HG03457 (cell line): Measurements from ENCODE around the gene CEP128.

Source experiments
- ATAC-seq: cut with Tn5 transposase; IDR thresholded peaks from one replicate; pipeline ENCODE4 v1.9.1; 2021; ENCODE audit warnings: moderate number of reproducible peaks; ENCODE audit not compliant: unreplicated experiment

The CEP128 gene

GRCh38 chr14:80624581-80624980, 317.0 kb downstream of the CEP128 start:
- ATAC-seq = no peak

DNA sequence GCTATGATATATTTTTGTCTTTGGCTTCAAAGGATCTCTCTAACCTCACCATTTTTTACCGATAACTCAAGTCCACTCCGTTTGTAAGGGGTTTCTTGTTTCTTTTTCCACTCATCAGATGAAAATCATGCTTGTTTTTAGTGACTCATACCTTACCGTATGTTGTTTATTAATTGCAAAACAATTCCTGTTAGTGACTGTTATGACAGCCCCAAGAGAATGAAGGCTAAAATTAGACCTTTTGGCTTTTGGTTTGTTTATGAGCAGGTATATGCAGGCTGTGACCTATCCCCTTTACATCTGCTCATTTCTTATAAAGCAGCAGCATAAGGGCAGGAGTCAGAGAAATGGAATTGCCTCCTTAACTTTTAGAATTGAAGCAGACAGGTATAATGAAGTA, 319.8 kb downstream of the CEP128 start:
- no peak for ATAC-seq

GRCh38 chr14:80620434-80620833, 321.1 kb downstream of the CEP128 start:
- ATAC-seq = no peak

GRCh38 chr14:80618751-80619329, 322.7 kb downstream of the CEP128 start:
- no peak for ATAC-seq

DNA sequence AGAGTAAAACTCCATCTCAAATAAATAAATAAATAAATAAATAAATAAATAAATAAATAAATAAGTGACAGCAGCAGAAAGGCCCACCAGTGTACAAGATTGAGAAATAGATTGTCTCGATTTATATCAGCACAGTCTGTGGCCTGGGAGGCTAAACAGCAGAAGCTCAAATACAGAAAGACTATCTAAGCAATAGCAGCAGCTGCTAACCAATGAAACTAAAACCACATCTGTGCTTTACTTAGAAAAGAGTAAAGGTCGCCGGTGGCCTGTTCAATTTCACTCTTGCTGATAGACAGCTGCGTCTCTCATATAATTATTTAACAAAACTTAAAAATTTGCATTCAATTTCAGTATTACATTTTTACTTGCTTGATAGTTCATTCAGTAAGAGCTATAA, 325.7 kb downstream of the CEP128 start:
- ATAC-seq = peak; percentile 65

DNA sequence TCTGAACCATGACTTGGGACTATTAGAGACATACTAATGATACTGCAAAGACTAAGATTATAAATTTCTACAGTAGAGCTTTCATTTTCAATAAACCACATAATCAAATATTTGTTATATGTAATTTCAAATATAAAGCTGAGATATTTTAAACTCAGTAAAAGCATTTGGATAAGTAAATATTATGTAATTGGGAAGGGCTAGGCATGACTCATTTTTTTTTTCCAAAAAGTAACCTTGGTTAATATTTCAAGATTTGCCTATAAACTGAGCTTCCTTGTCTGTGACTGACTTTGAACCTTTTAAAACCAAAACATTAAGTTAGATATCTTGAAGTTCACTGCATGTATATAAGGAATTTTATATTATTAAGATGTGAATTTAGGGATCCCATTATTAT, 332.5 kb downstream of the CEP128 start:
- no peak for ATAC-seq

DNA sequence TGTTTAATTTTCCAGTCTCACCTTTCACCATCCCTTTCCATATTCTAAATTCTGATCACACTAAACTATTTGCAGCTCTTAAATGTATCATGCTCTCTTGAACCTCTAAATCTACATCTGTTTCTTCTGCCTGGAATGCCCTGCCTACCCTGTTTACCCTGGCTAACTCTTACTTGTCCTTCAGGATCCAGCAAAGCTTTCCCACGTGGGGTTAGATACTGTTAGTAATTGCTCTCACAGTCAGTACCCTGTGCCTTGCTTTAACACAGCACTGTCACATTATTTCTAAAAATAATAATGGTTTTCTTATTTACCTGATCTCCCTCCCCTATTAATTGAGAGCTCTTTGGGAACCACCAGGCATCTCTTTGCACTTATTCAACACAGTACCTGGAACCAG, 333.0 kb downstream of the CEP128 start:
- ATAC-seq = no peak

GRCh38 chr14:80607430-80608190, 333.9 kb downstream of the CEP128 start:
- ATAC-seq = no peak

DNA sequence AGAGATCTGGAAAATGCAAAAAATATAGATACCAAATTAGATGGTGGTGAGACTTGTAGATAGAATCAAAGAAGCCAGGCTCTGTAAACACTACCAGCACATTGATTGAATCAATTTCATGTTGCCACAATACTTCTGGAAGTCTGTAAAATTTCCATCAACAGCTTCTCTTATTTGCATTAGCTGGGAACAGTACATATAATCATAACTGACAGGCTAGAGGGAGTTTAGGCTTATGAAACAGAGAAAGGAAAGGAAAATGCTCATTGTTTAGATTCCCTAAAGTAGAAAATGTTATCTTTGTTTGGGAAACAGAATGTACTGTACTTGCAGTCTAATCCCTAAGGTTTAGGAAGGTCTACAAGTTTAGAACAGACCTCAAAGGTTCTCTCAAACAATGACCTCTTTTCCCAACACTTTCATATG, 335.2 kb downstream of the CEP128 start:
- no peak for ATAC-seq

- ATAC-seq = no peak
Measured at GRCh38 chr14:80605536-80605935, 336.0 kb downstream of the CEP128 start.

DNA sequence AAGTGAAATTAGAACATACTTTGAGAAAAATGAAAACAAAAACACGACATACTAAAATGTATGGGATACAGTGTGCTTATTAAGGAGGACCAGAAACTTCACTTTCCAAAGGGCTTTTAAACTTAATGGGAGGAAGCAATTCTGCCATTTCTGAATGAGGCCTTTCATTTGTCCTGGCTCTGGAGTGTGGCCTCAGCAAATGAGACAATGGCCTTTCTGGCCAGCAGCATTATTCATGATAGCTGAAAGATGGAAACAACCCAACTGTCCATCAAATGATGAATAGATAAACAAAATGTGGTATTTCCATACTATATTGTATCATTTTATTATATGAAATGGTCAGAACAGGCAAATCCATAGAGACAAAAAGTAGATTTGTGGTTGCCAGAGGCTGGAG, 338.6 kb downstream of the CEP128 start:
- no peak for ATAC-seq

DNA sequence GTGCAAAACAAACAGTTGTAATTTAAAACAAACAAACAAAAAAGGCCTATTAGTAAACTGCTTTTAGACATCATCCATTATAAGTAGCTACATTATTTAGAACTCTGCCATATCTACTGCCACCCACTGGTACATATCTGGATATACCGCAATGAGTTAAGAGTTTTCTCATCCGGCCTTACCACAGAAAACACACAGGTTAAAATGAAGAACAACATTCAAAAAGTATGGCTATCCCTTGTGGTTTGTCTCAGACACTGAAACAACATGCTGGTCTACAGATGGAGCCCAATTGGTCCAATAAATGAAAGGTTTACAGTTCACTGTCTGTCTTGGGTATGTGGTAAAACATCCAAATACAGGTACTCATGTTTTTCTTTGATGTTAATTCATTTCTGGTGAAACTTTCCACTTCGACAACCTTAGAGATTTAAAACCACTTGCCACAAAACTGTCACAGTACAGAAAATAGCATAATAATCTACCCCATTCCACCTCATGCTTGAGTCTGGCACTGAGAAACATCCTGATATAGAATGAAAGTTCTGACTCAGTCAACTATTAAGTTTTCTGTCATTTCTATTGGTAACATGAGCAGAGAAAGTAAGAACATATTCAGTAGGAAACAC, 354.3 kb downstream of the CEP128 start:
- peak; percentile 97 for ATAC-seq

DNA sequence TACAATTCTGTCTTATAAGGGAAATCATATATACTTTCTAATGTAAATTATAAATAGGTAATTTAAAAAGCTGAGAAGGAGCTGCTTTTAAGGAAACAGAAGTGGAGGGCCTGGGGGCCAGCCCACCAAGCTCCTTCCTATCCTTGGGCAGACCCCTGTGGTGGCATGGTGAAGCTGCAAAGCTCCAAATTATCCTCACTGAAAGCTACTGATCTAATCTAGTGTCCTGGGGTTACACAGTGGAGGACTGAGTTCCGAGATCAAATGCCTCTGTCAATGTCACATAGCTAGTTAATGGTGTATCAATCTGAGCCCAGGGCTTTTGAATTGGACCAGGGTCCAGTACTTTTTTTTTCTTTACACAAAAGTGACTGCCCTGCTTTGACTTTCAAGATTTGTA, 355.4 kb downstream of the CEP128 start:
- no peak for ATAC-seq

DNA sequence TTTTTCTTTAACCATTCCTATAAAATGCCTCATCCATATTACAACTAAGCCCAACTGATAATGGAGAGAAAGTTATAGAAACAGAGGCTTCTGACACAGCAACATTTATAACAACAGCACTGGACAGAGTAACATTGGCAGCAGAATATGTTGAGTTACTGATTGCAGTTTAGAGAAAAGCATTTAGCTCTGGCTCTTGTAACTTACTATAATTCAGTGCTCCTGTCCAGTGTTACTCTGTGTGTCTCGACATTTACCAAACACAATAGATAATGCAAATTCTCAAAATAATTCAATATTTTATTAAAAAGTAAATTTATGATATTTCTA, 356.1 kb downstream of the CEP128 start:
- no peak for ATAC-seq

DNA sequence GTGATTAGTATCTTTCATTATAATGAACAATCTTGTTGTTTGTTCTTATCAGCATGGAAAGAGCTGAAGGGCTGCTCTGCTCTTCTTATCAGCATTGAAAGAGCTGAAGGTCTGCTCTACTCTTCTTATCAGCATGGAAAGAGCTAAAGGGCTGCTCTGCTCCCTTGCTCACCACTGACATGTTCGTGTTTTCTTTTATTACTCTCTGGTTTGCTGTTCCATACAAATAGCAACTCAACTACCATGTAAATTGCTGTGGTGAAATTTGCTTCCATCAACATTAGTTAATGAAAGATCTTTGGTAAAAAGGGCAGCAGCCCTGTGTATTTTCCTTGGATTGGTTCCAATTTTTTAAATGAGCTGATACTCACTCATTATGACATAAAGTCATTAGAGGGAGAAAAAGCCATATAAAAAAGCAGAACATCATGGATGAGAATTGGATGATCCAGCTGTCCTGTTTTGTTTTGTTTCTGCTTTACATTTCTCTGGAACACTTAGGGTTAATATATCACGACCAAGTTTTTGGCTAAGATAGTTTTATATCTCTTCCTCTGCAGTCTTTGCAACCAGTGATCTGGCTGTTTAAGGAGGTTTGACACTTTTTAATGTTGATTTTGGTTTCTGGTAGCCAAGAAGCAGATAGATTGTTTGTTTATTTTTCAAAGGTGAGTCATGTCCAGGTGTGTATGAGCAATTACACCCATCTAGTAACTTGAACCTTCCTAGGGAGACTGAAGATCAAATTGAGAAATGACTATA, 356.6 kb downstream of the CEP128 start:
- no peak for ATAC-seq

DNA sequence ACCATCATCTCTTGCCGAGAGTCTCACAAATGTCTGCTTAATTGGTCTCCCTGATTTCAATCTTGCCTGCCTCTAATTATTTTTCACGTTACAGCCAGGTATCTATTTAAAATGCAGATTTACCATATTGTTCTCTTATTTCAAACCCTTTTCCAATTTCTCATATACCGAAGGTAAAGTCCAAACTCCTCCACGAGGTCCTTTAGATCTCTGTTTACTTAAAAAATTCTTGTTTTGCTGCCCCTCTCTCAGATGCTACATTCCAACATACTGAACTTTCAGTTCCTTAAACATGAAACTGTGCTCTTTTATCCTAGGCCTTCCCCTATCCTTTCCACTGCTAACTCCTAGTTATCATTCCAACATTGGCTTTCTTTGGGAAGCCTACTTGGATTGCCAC, 363.9 kb downstream of the CEP128 start:
- ATAC-seq = no peak

DNA sequence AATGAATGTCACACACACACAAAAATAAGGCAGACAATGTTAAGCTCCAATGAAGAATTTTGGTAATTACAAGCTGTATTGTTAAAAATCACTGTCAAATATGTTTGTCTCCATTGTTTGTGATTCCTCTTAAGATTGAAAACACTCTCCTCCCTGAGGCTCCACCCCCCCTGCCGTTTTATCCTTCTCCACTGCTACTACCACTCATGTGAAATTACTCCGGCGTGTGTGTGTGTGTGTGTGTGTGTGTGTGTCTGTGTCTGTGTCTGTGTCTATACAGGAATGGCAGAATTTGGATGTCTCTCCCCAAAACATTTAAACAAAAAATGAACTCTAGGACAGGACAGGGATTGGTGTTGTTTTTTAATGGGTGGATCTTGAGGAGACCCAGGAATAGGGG, 365.1 kb downstream of the CEP128 start:
- no peak for ATAC-seq

DNA sequence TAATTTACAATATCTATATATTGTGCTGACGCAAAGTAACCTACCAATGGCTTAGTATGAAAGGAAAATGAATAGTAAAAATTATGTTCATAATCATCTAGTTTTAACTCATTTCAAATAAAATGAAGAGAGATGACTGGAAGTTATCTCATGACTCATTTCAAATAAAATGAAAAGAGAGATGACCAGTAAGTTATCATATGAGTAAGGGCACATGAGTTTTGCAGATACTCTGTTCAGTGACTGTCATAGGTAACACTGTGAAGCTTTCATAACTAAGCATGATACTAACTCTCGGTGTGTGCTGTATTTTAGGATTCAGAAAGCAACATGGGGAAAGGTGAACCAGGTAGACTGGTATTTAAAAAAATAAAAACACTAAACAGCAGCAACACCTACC, 365.8 kb downstream of the CEP128 start:
- no peak for ATAC-seq

DNA sequence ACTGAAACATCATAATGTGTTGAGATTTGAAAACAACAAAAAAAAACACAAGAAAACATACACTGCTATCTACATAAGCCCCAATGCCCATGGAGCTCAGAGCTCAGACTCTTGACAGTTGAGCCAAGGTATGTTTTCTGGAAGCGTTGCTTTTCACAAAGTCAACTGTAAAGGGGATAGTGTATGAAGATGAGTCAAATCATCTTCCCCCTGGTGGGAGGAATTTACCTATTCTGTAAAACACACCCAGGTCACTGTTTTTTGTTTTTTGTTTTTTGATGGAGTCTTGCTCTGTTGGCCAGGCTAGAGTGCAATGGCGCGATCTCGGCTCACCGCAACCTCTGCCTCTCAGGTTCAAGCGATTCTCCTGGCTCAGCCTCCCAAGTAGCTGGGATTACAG, 368.9 kb downstream of the CEP128 start:
- ATAC-seq = no peak

DNA sequence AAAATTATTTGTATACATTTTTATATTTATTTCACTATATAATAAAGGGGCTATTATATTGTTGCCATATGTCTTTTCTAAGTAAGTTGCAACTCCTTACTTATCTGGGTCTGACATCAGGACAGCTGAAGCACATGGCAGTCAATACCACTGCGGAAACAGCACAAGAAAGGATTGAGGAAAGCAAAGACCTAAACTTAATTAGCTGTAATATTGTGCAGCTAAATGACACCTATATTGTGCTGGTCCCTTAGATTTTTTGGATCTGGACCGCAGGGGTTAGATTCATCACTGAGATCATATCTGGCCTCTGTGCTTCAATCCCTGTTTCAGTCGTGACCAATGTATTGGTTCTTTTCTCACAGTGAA, 370.6 kb downstream of the CEP128 start:
- no peak for ATAC-seq

- ATAC-seq = no peak
Measured at GRCh38 chr14:80567905-80568536, 373.5 kb downstream of the CEP128 start.
